ENCODE data around the gene HAUS7.

HAUS7 gene

GRCh38 chrX:153509592-153509991 is 39.2 kb upstream of the HAUS7 start:
- TF ChIP-seq, protein P1, sequence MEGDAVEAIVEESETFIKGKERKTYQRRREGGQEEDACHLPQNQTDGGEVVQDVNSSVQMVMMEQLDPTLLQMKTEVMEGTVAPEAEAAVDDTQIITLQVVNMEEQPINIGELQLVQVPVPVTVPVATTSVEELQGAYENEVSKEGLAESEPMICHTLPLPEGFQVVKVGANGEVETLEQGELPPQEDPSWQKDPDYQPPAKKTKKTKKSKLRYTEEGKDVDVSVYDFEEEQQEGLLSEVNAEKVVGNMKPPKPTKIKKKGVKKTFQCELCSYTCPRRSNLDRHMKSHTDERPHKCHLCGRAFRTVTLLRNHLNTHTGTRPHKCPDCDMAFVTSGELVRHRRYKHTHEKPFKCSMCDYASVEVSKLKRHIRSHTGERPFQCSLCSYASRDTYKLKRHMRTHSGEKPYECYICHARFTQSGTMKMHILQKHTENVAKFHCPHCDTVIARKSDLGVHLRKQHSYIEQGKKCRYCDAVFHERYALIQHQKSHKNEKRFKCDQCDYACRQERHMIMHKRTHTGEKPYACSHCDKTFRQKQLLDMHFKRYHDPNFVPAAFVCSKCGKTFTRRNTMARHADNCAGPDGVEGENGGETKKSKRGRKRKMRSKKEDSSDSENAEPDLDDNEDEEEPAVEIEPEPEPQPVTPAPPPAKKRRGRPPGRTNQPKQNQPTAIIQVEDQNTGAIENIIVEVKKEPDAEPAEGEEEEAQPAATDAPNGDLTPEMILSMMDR (IDR thresholded peaks at IDR 0.05; ENCODE audit: control extremely low read depth, extremely low read depth, low read depth, missing control alignments), result no peak
- POLR2A ChIA-PET, result no interaction called here
- no peak for DNase-seq (ENCODE audit: extremely low spot score)
- CTCF ChIA-PET, result interaction anchor here (1.4 kb wide), 1 partner anchor 477 kb away, joined by 5 read pairs; no protein-coding TSS in a partner anchor

DNA sequence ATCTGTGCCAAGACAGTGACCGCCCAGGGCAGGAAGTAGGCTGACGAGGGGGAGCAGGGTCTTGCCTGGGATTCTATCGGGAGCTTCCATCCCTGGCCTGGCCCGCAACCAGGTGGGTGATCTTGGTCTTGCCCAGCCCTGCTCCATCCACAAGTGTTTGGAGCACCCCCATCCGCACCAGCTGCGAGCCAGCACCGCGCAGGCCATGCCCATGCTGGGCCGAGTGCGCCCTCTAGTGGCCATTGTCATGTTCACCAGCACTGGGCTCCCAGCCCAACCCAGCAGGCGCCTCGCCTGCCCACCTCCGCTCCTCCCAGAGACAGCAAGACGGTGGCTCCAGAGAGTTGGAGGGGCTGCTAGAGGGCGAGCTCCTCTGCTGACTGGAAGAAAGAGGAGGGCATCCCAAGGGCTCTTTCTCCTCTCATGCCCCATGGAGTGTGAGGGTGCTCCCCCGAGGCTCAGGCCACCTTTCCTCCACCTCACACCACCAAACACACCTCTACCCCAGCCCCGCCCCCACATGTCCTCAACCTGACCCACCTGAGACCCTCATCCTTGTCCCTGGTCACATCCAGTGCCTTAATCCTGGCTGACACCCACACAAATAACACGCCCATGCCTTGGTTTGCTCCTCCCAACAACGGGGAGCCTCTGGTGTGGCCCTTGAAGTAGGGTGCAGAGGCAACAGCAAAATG is 37.3 kb upstream of the HAUS7 start:
- TF ChIP-seq, protein P1 (IDR thresholded peaks at IDR 0.05; ENCODE audit: control extremely low read depth, extremely low read depth, low read depth, missing control alignments), result peak; percentile 70
- ChIA-PET CTCF (interaction anchor here (0.7 to 4.3 kb wide), 19 partner anchors 8 to 602 kb away, joined by 3 to 43 read pairs (median 5); partner anchors contain the start of gene HAUS7), POLR2A (no interaction called here)
- DNase-seq (ENCODE audit: extremely low spot score), result peak; percentile 89

- no peak for DNase-seq (ENCODE audit: extremely low spot score)
- TF ChIP-seq, protein P1 (IDR thresholded peaks at IDR 0.05; ENCODE audit: control extremely low read depth, extremely low read depth, low read depth, missing control alignments), result no peak
- ChIA-PET CTCF (interaction anchor here (2.9 to 4.3 kb wide), 3 partner anchors 14 to 563 kb away, joined by 9 to 43 read pairs (median 21); partner anchors contain the start of gene HAUS7), POLR2A (no interaction called here)
Measured at GRCh38 chrX:153505361-153505760, 35.0 kb upstream of the HAUS7 start.

DNA sequence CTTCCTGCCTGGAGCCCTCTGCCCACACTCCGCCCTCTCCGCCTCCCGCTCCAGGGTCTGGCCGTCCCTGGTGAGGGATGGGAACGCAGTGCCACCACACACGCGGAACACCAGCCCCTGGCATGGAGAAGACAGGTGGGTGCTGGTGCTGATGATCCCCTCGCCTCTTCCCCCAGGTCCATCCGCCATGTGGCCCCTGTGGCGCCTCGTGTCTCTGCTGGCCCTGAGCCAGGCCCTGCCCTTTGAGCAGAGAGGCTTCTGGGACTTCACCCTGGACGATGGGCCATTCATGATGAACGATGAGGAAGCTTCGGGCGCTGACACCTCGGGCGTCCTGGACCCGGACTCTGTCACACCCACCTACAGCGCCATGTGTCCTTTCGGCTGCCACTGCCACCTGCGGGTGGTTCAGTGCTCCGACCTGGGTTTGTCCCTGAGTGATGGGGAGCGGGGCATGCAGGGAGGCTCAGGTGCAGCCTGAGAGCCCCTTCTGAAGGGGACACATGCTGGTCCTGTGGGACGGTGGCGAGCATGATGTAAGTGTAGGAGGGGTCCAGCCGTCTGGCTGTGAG is 34.2 kb upstream of the HAUS7 start:
- no peak for DNase-seq (ENCODE audit: extremely low spot score)
- POLR2A ChIA-PET, result no interaction called here
- CTCF ChIA-PET, result interaction anchor here (3.1 to 4.3 kb wide), 2 partner anchors 34 to 562 kb away, joined by 21 to 43 read pairs; partner anchors contain the start of gene HAUS7
- TF ChIP-seq, protein P1 (IDR thresholded peaks at IDR 0.05; ENCODE audit: control extremely low read depth, extremely low read depth, low read depth, missing control alignments), result no peak

GRCh38 chrX:153502796-153503195 is 32.4 kb upstream of the HAUS7 start:
- TF ChIP-seq, protein P1 (IDR thresholded peaks at IDR 0.05; ENCODE audit: control extremely low read depth, extremely low read depth, low read depth, missing control alignments), result no peak
- DNase-seq (ENCODE audit: extremely low spot score), result no peak
- CTCF ChIA-PET, result interaction anchor here (1.4 kb wide), 1 partner anchor 561 kb away, joined by 3 read pairs; no protein-coding TSS in a partner anchor
- POLR2A ChIA-PET, result no interaction called here

DNA sequence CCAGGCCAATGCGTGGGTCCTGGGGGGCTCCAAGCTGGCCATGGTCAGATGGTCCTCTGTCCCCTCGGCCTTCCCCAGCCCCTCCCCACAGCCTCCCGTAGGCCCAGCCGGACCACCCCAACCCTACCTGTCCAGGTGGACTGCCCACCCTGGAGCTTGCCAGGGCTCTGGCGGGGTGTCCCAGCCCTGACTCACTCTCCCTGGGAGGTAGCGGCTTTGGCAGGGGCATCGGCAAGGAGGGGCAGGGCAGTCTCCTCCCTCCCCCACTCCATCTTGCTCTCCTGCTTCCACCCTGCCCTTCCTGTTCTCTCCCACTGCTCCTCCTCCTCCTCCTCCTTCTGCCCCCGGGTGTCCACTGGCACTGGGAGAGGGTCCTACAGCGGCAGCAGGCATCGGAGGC is 31.8 kb upstream of the HAUS7 start:
- TF ChIP-seq, protein P1 (IDR thresholded peaks at IDR 0.05; ENCODE audit: control extremely low read depth, extremely low read depth, low read depth, missing control alignments), result no peak
- DNase-seq (ENCODE audit: extremely low spot score), result no peak
- CTCF ChIA-PET, result no interaction called here
- POLR2A ChIA-PET, result no interaction called here

All from GM10248 (cell line).